Endothelial cell (in vitro differentiated cells): ENCODE results near the gene TECR. TPM values are rescaled to one million over a fixed set of nuclear protein-coding genes. Genes with fewer than 3 reads are reported as not detected.

Experiments used
- DNase-seq: peaks from one replicate; pipeline ENCODE4 v3.0.0; 2021; ENCODE audit warnings: low spot score
- H3K27ac Mint-ChIP-seq: one replicate; pipeline ENCODE4 v1.8.0; 2021; ENCODE audit warnings: mixed read lengths, inconsistent platforms; ENCODE audit not compliant: unreplicated experiment
- H3K27me3 Mint-ChIP-seq: one replicate; pipeline ENCODE4 v1.8.0; 2021; ENCODE audit warnings: mild to moderate bottlenecking, moderate library complexity, mixed read lengths, inconsistent platforms; ENCODE audit not compliant: unreplicated experiment
- H3K36me3 Mint-ChIP-seq: one replicate; pipeline ENCODE4 v1.8.0; 2021; ENCODE audit warnings: mild to moderate bottlenecking, low read depth, mixed read lengths, inconsistent platforms; ENCODE audit not compliant: unreplicated experiment
- H3K4me1 Mint-ChIP-seq: one replicate; pipeline ENCODE4 v1.8.0; 2021; ENCODE audit warnings: mild to moderate bottlenecking, mixed read lengths, inconsistent platforms; ENCODE audit not compliant: unreplicated experiment
- H3K4me3 Mint-ChIP-seq: one replicate; pipeline ENCODE4 v1.8.0; 2021; ENCODE audit warnings: mild to moderate bottlenecking, mixed read lengths, inconsistent platforms; ENCODE audit not compliant: unreplicated experiment
- H3K9me3 Mint-ChIP-seq: one replicate; pipeline ENCODE4 v1.8.0; 2021; ENCODE audit warnings: mixed read lengths, inconsistent platforms; ENCODE audit not compliant: unreplicated experiment
- CTCF ChIP-seq: fragments of 200-600 bp; sonication (generic); IDR thresholded peaks from one replicate; pipeline ENCODE4 v1.5.0; 2021; ENCODE audit warnings: antibody characterized with exemption; ENCODE audit not compliant: unreplicated experiment
- total RNA-seq: library from RNA; stranded (reverse); fragmentation: NEBNext Ultra II Directional; extraction: Animal tissue kit (Norgen Biotek cat#: 25700); gene quantifications from one replicate; pipeline ENCODE4 v1.2.1, GENCODE V29; 2021; ENCODE audit not compliant: unreplicated experiment

TECR gene
- total RNA-seq, 1 donor from 2014 or later: 116 TPM

- no peaks in the 10 kb centered on the region for H3K9me3 Mint-ChIP-seq
- no peak overlapping the region for H3K4me3 Mint-ChIP-seq
- DNase-seq: no peak
- H3K36me3 Mint-ChIP-seq: no peaks in the 10 kb centered on the region
- peaks cover 5% of the 10 kb centered on the region for H3K27me3 Mint-ChIP-seq
- peaks cover 6% of the 10 kb centered on the region for H3K4me1 Mint-ChIP-seq
- H3K27ac Mint-ChIP-seq: no peak overlapping the region
- no peak for TF ChIP-seq CTCF
Measured at GRCh38 chr19:14553939-14554243, 24.5 kb downstream of the TECR start.

GRCh38 chr19:14554382-14554812 lies 25.0 kb downstream of the TECR start:
- TF ChIP-seq CTCF: no peak
- Mint-ChIP-seq H3K4me3 (no peak overlapping the region), H3K27me3 (peaks cover 5% of the 10 kb centered on the region), H3K9me3 (no peaks in the 10 kb centered on the region), H3K4me1 (peaks cover 10% of the 10 kb centered on the region), H3K36me3 (no peaks in the 10 kb centered on the region), H3K27ac (no peak overlapping the region)
- DNase-seq: no peak

GRCh38 chr19:14555918-14556661 lies 26.7 kb downstream of the TECR start:
- H3K4me3 Mint-ChIP-seq: no peak overlapping the region
- H3K27ac Mint-ChIP-seq: no peak overlapping the region
- TF ChIP-seq CTCF: no peak
- no peaks in the 10 kb centered on the region for H3K9me3 Mint-ChIP-seq
- peaks cover 11% of the 10 kb centered on the region for H3K4me1 Mint-ChIP-seq
- H3K36me3 Mint-ChIP-seq: no peaks in the 10 kb centered on the region
- H3K27me3 Mint-ChIP-seq: peaks cover 7% of the 10 kb centered on the region
- DNase-seq: no peak

- Mint-ChIP-seq H3K4me1 (peaks cover 11% of the 10 kb centered on the region), H3K9me3 (no peaks in the 10 kb centered on the region), H3K27ac (no peak overlapping the region), H3K27me3 (peaks cover 7% of the 10 kb centered on the region), H3K4me3 (no peak overlapping the region), H3K36me3 (no peaks in the 10 kb centered on the region)
- peak; percentile 85 for DNase-seq
- TF ChIP-seq CTCF: peak; percentile 85
Measured at GRCh38 chr19:14556662-14557188, 27.3 kb downstream of the TECR start.

- H3K36me3 Mint-ChIP-seq: no peaks in the 10 kb centered on the region
- no peak for DNase-seq
- peaks cover 7% of the 10 kb centered on the region for H3K27me3 Mint-ChIP-seq
- peaks cover 11% of the 10 kb centered on the region for H3K4me1 Mint-ChIP-seq
- H3K27ac Mint-ChIP-seq: no peak overlapping the region
- no peak for TF ChIP-seq CTCF
- H3K9me3 Mint-ChIP-seq: no peaks in the 10 kb centered on the region
- H3K4me3 Mint-ChIP-seq: no peak overlapping the region
Measured at GRCh38 chr19:14558370-14559066, 29.1 kb downstream of the TECR start.
